ENCODE measurements around the gene RNH1. TPM values are rescaled to one million over a fixed set of nuclear protein-coding genes. Genes with fewer than 3 reads are reported as not detected.

The RNH1 gene
- total RNA-seq, 4 donors from 2014 or later, result 220 to 303 (median 281) TPM

DNA sequence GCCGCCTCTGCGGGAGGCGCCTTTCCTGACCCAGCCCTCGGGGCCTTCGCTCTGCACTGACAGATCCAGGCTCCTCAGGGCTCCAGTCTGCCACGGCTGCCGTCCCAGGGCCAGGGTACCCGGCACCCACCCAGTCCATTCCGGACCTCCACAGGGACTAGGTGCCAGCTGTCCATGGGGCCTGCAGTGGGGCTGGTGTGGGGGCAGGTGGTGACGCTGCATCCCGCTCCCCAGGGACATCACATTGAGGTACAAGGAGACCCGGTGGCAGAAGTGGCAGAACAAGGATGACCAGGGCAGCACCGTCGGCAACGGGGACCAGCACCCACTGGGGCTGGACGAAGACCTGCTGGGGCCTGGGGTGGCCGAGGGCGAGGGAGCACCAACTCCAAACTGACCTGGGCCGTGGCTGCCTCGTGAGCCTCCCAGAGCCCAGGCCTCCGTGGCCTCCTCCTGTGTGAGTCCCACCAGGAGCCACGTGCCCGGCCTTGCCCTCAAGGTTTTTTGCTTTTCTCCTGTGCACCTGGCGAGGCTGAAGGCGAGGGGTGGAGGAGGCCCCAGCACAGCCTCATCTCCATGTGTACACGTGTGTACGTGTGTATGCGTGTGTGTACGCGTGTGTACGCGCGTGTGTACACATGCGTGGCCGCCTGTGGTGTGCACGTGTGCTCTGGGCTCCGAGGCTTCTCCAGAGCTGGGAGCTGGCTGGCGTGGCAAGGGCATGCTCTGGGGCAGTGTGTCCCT, 16.7 kb downstream of the RNH1 start:
- Histone ChIP-seq H3K9me3 (no peaks in the 10 kb centered on the region), H3K27ac (no peak overlapping the region), H3K27me3 (no peaks in the 10 kb centered on the region), H3K36me3 (peaks cover 0 to 82% (median 9%) of the 10 kb centered on the region in 3 donors), H3K4me1 (no peaks in the 10 kb centered on the region), H3K4me3 (no peak overlapping the region)
- TF ChIP-seq POLR2A (IDR thresholded peaks at IDR 0.05) (no peak), EP300 (IDR thresholded peaks at IDR 0.05) (no peak)
- TF ChIP-seq, protein P1, sequence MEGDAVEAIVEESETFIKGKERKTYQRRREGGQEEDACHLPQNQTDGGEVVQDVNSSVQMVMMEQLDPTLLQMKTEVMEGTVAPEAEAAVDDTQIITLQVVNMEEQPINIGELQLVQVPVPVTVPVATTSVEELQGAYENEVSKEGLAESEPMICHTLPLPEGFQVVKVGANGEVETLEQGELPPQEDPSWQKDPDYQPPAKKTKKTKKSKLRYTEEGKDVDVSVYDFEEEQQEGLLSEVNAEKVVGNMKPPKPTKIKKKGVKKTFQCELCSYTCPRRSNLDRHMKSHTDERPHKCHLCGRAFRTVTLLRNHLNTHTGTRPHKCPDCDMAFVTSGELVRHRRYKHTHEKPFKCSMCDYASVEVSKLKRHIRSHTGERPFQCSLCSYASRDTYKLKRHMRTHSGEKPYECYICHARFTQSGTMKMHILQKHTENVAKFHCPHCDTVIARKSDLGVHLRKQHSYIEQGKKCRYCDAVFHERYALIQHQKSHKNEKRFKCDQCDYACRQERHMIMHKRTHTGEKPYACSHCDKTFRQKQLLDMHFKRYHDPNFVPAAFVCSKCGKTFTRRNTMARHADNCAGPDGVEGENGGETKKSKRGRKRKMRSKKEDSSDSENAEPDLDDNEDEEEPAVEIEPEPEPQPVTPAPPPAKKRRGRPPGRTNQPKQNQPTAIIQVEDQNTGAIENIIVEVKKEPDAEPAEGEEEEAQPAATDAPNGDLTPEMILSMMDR (IDR thresholded peaks at IDR 0.05), result no peak
- DNase-seq (ENCODE audit: low spot score in 2 of 2), result no peak
- 90 to 93% methylated on average over 34 to 37 of the region's 38 CpGs for WGBS, 2 donors

DNA sequence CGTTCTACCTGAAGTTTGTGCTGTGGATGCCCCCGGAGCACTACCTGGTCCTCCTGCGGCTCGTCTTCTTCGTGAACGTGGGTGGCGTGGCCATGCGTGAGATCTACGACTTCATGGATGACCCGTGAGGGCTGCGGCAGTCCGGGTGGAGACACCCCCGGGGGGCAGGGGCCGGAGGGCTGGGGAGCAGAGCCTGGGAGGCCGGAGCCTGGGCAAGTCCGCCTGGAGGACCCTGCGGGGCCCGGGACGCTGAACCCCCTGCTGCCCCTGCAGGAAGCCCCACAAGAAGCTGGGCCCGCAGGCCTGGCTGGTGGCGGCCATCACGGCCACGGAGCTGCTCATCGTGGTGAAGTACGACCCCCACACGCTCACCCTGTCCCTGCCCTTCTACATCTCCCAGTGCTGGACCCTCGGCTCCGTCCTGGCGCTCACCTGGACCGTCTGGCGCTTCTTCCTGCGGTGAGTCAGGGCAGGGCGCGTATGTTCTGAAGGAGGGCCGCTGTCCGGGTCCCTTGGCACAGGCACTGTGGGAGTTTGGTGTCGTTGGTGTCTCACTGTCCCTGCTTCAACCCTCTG, 17.3 kb downstream of the RNH1 start:
- Histone ChIP-seq H3K36me3 (peaks cover 0 to 75% (median 9%) of the 10 kb centered on the region in 3 donors), H3K27me3 (no peaks in the 10 kb centered on the region), H3K4me3 (no peak overlapping the region), H3K9me3 (no peaks in the 10 kb centered on the region), H3K27ac (no peak overlapping the region), H3K4me1 (no peaks in the 10 kb centered on the region)
- DNase-seq (ENCODE audit: low spot score in 2 of 2), result no peak
- 93 to 94% methylated on average over 35 to 36 of the region's 37 CpGs for WGBS, 2 donors
- TF ChIP-seq EP300 (IDR thresholded peaks at IDR 0.05), result no peak
- TF ChIP-seq, protein P1 (IDR thresholded peaks at IDR 0.05), result no peak
- no peak for TF ChIP-seq POLR2A (IDR thresholded peaks at IDR 0.05)

DNA sequence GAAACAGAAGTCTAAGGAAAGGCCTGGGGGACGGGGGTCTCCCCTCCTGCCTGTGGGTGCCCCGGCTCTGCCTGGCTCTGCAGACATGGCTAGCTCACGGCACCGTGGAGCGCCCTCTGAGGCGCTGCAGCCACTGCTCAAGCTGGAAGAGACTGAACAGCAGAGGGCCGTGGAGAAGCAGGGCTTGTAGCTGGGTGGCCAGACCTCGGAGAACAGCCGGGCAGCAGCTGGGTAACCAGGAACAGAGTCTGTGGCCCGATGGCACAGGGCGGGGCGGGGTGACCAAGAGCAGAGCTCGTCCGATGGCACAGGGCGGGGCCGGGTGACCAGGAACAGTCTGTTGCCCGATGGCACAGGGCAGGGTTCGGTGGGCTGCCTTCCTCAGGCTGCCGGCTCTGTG, 18.1 kb downstream of the RNH1 start:
- no peaks in the 10 kb centered on the region for H3K27me3 ChIP-seq
- no peak for TF ChIP-seq POLR2A (IDR thresholded peaks at IDR 0.05)
- TF ChIP-seq, protein P1 (IDR thresholded peaks at IDR 0.05), result no peak
- TF ChIP-seq EP300 (IDR thresholded peaks at IDR 0.05), result no peak
- H3K4me3 ChIP-seq, result no peak overlapping the region
- H3K4me1 ChIP-seq, result no peaks in the 10 kb centered on the region
- peaks cover 0 to 68% (median 6%) of the 10 kb centered on the region in 3 donors for H3K36me3 ChIP-seq
- no peak for DNase-seq (ENCODE audit: low spot score in 2 of 2)
- no peaks in the 10 kb centered on the region for H3K9me3 ChIP-seq
- H3K27ac ChIP-seq, result no peak overlapping the region
- WGBS, 2 donors, result 87 to 88% methylated on average over 16 to 19 of the region's 19 CpGs

DNA sequence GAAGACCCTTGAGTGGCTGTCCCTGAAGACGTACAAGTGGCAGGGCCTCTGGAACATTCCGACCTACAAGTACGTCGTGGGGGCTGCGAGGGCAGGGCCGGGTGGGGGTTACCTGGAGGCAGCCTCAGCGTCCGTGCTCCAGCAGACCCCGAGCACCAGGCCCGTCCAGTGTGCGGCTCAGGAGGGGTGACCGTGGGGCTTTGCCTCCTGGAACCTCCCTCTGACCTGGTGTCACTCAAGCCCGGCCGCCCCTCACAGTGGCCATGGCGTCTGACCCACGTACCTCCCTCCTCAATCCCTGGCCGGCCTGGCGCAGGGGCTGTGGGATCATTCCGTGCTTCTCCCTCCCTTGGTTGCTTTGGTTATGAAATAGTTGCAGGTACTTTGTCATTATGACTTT, 18.5 kb downstream of the RNH1 start:
- Histone ChIP-seq H3K9me3 (no peaks in the 10 kb centered on the region), H3K27me3 (no peaks in the 10 kb centered on the region), H3K4me3 (no peak overlapping the region), H3K27ac (no peak overlapping the region), H3K4me1 (no peaks in the 10 kb centered on the region), H3K36me3 (peaks cover 0 to 64% (median 2%) of the 10 kb centered on the region in 3 donors)
- no peak for DNase-seq (ENCODE audit: low spot score in 2 of 2)
- 95 to 97% methylated on average over 10 to 19 of the region's 19 CpGs for WGBS, 2 donors
- TF ChIP-seq, protein P1 (IDR thresholded peaks at IDR 0.05), result no peak
- TF ChIP-seq EP300 (IDR thresholded peaks at IDR 0.05) (no peak), POLR2A (IDR thresholded peaks at IDR 0.05) (no peak)

DNA sequence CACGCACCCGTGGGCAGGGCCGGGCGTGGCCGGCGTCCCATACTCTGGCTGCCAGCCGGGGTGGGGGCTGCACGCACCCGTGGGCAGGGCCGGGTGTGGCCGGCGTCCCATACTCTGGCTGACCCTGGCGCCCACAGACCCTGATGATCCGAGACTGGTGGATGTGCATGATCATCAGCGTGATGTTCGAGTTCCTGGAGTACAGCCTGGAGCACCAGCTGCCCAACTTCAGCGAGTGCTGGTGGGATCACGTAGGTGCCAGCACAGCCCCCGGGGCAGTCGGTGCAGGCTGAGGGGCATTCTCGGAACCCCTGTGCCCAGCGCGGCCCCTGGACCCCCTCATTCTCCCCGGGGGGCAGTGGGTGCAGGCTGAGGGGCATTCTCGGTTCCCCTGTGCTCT, 19.0 kb downstream of the RNH1 start:
- Histone ChIP-seq H3K27me3 (no peaks in the 10 kb centered on the region), H3K4me3 (no peak overlapping the region), H3K27ac (no peak overlapping the region), H3K4me1 (no peaks in the 10 kb centered on the region), H3K36me3 (peaks cover 0 to 59% (median 0%) of the 10 kb centered on the region in 3 donors), H3K9me3 (no peaks in the 10 kb centered on the region)
- TF ChIP-seq POLR2A (IDR thresholded peaks at IDR 0.05) (no peak), EP300 (IDR thresholded peaks at IDR 0.05) (no peak)
- TF ChIP-seq, protein P1 (IDR thresholded peaks at IDR 0.05), result no peak
- DNase-seq (ENCODE audit: low spot score in 2 of 2), result no peak
- whole genome bisulfite sequencing, 2 donors, result 80 to 93% methylated on average over 8 to 18 of the region's 25 CpGs
